Stimulated activated naive CD8-positive, alpha-beta T cell treated with anti-CD3 and anti-CD28 coated beads, Interleukin-15, amount 100 ng/mL, for 72 hours (primary cell): ENCODE measurements around the gene FAF2.
"Not testable (repeated sequence)": the region's sequence is repeated elsewhere in the genome, so short reads cannot be mapped to it uniquely, and the experiment has no call there.

Experiments
- ATAC-seq: fragments of 150-1000 bp; cut with Tn5 transposase; 2 replicates; pipeline ENCODE4 v1.10.0; 2021; ENCODE audit warnings: mild to moderate bottlenecking, moderate library complexity
- DNase-seq, 2 donors: peaks; one replicate each; pipeline ENCODE4 v3.0.0; 2021 to 2022
- H3K27ac Mint-ChIP-seq, 2 donors: one replicate each; pipeline ENCODE4 v1.8.0; 2022; ENCODE audit warnings: mild to moderate bottlenecking in 2 of 2, mixed read lengths in 2 of 2, moderate library complexity in 2 of 2
- H3K27me3 Mint-ChIP-seq: one replicate; pipeline ENCODE4 v1.8.0; 2022; ENCODE audit warnings: mixed read lengths
- H3K4me1 Mint-ChIP-seq: one replicate; pipeline ENCODE4 v1.8.0; 2022; ENCODE audit warnings: mild to moderate bottlenecking, mixed read lengths
- H3K4me3 Mint-ChIP-seq, 2 donors: one replicate each; pipeline ENCODE4 v1.8.0; 2022; ENCODE audit warnings: mild to moderate bottlenecking in 2 of 2, mixed read lengths in 2 of 2, moderate library complexity in 1 of 2
- H3K9me3 Mint-ChIP-seq, 2 donors: one replicate each; pipeline ENCODE4 v1.8.0; 2022; ENCODE audit warnings: mixed read lengths in 2 of 2

FAF2 gene

GRCh38 chr5:176469296-176469695 lies 21.1 kb downstream of the FAF2 start:
- no peak for ATAC-seq
- Mint-ChIP-seq H3K9me3 (no peaks in the 10 kb centered on the region), H3K27ac (no peak overlapping the region), H3K4me1 (peaks cover 6% of the 10 kb centered on the region), H3K27me3 (no peaks in the 10 kb centered on the region), H3K4me3 (no peak overlapping the region)
- no peak for DNase-seq

- H3K27ac Mint-ChIP-seq: no peak overlapping the region
- ATAC-seq: no peak
- H3K4me1 Mint-ChIP-seq: peaks cover 6% of the 10 kb centered on the region
- H3K4me3 Mint-ChIP-seq: no peak overlapping the region
- no peaks in the 10 kb centered on the region for H3K27me3 Mint-ChIP-seq
- DNase-seq: no peak
- H3K9me3 Mint-ChIP-seq: no peaks in the 10 kb centered on the region
Measured at GRCh38 chr5:176470539-176470938, 22.4 kb downstream of the FAF2 start.

- H3K4me1 Mint-ChIP-seq: peaks cover 6% of the 10 kb centered on the region
- H3K9me3 Mint-ChIP-seq: no peaks in the 10 kb centered on the region
- no peak overlapping the region for H3K27ac Mint-ChIP-seq
- no peak for ATAC-seq
- H3K27me3 Mint-ChIP-seq: no peaks in the 10 kb centered on the region
- no peak overlapping the region for H3K4me3 Mint-ChIP-seq
- no peak for DNase-seq
Measured at GRCh38 chr5:176471098-176471497, 22.9 kb downstream of the FAF2 start.

GRCh38 chr5:176473335-176474006 lies 25.3 kb downstream of the FAF2 start:
- no peak for ATAC-seq
- no peak overlapping the region for H3K4me3 Mint-ChIP-seq

GRCh38 chr5:176474476-176474875 lies 26.3 kb downstream of the FAF2 start:
- DNase-seq: no peak
- H3K4me3 Mint-ChIP-seq: no peak overlapping the region
- ATAC-seq: no peak
- no peaks in the 10 kb centered on the region for H3K9me3 Mint-ChIP-seq
- H3K27ac Mint-ChIP-seq: peak overlapping the region in 1 of 2 donors; percentile 46
- peaks cover 10% of the 10 kb centered on the region for H3K4me1 Mint-ChIP-seq
- H3K27me3 Mint-ChIP-seq: no peaks in the 10 kb centered on the region

More at GRCh38 chr5:176473335-176474006, 25.3 kb downstream of the FAF2 start:
- no peak for DNase-seq
- H3K27ac Mint-ChIP-seq: no peak overlapping the region
- H3K4me1 Mint-ChIP-seq: peaks cover 10% of the 10 kb centered on the region
- H3K27me3 Mint-ChIP-seq: no peaks in the 10 kb centered on the region
- no peaks in the 10 kb centered on the region for H3K9me3 Mint-ChIP-seq

- DNase-seq (no peak), ATAC-seq (no peak)
- H3K4me3 Mint-ChIP-seq: no peak overlapping the region
- H3K27ac Mint-ChIP-seq: no peak overlapping the region
- H3K4me1 Mint-ChIP-seq: peaks cover 25% of the 10 kb centered on the region
- H3K9me3 Mint-ChIP-seq: no peaks in the 10 kb centered on the region
- no peaks in the 10 kb centered on the region for H3K27me3 Mint-ChIP-seq
Measured at GRCh38 chr5:176481711-176482110, 33.5 kb downstream of the FAF2 start.

- no peak overlapping the region for H3K27ac Mint-ChIP-seq
- H3K9me3 Mint-ChIP-seq: no peaks in the 10 kb centered on the region
- no peak overlapping the region for H3K4me3 Mint-ChIP-seq
- ATAC-seq (no peak), DNase-seq (no peak)
- H3K27me3 Mint-ChIP-seq: no peaks in the 10 kb centered on the region
- H3K4me1 Mint-ChIP-seq: peaks cover 25% of the 10 kb centered on the region
Measured at GRCh38 chr5:176485176-176485575, 37.0 kb downstream of the FAF2 start.

GRCh38 chr5:176486189-176486757 lies 38.1 kb downstream of the FAF2 start:
- Mint-ChIP-seq H3K27me3 (no peaks in the 10 kb centered on the region), H3K9me3 (no peaks in the 10 kb centered on the region), H3K4me1 (peaks cover 25% of the 10 kb centered on the region), H3K4me3 (no peak overlapping the region), H3K27ac (peak overlapping the region in 1 of 2 donors; percentile 4)
- ATAC-seq (no peak), DNase-seq (no peak)

GRCh38 chr5:176487160-176487559 lies 39.0 kb downstream of the FAF2 start:
- not testable (repeated sequence) for H3K9me3 Mint-ChIP-seq, H3K27me3 Mint-ChIP-seq, DNase-seq, ATAC-seq, H3K27ac Mint-ChIP-seq, H3K4me3 Mint-ChIP-seq
- H3K4me1 Mint-ChIP-seq: peaks cover 17% of the 10 kb centered on the region

- Mint-ChIP-seq H3K4me3 (no peak overlapping the region), H3K9me3 (no peaks in the 10 kb centered on the region), H3K4me1 (peaks cover 5% of the 10 kb centered on the region), H3K27me3 (no peaks in the 10 kb centered on the region), H3K27ac (peak overlapping the region in 1 of 2 donors; percentile 73)
- DNase-seq (no peak), ATAC-seq (no peak)
Measured at GRCh38 chr5:176489077-176489476, 40.9 kb downstream of the FAF2 start.

GRCh38 chr5:176490301-176490700 lies 42.1 kb downstream of the FAF2 start:
- Mint-ChIP-seq H3K4me1 (no peaks in the 10 kb centered on the region), H3K27ac (peak overlapping the region; percentile 24 to 69), H3K9me3 (no peaks in the 10 kb centered on the region)

GRCh38 chr5:176491101-176491502 lies 42.9 kb downstream of the FAF2 start:
- H3K27ac Mint-ChIP-seq: no peak overlapping the region

More at GRCh38 chr5:176490301-176490700, 42.1 kb downstream of the FAF2 start:
- ATAC-seq (no peak), DNase-seq (no peak)
- Mint-ChIP-seq H3K4me3 (no peak overlapping the region), H3K27me3 (no peaks in the 10 kb centered on the region)

GRCh38 chr5:176491901-176492300 lies 43.7 kb downstream of the FAF2 start:
- Mint-ChIP-seq H3K9me3 (no peaks in the 10 kb centered on the region), H3K27me3 (no peaks in the 10 kb centered on the region), H3K4me3 (no peak overlapping the region), H3K4me1 (no peaks in the 10 kb centered on the region), H3K27ac (no peak overlapping the region)
- ATAC-seq: no peak
- DNase-seq: no peak

More at GRCh38 chr5:176491101-176491502, 42.9 kb downstream of the FAF2 start:
- Mint-ChIP-seq H3K27me3 (no peaks in the 10 kb centered on the region), H3K4me1 (no peaks in the 10 kb centered on the region), H3K9me3 (no peaks in the 10 kb centered on the region), H3K4me3 (no peak overlapping the region)
- ATAC-seq: no peak
- DNase-seq: no peak

- H3K4me1 Mint-ChIP-seq: no peaks in the 10 kb centered on the region
- DNase-seq (no peak), ATAC-seq (no peak)
- H3K4me3 Mint-ChIP-seq: no peak overlapping the region
- no peaks in the 10 kb centered on the region for H3K27me3 Mint-ChIP-seq
- peak overlapping the region in 1 of 2 donors; percentile 3 for H3K27ac Mint-ChIP-seq
- H3K9me3 Mint-ChIP-seq: no peaks in the 10 kb centered on the region
Measured at GRCh38 chr5:176492431-176492830, 44.2 kb downstream of the FAF2 start.

GRCh38 chr5:176497852-176498251 lies 49.7 kb downstream of the FAF2 start:
- no peak for ATAC-seq
- DNase-seq: no peak
- no peak overlapping the region for H3K27ac Mint-ChIP-seq

GRCh38 chr5:176499273-176499672 lies 51.1 kb downstream of the FAF2 start:
- H3K27me3 Mint-ChIP-seq: no peaks in the 10 kb centered on the region
- no peaks in the 10 kb centered on the region for H3K4me1 Mint-ChIP-seq
- H3K9me3 Mint-ChIP-seq: no peaks in the 10 kb centered on the region
- no peak for ATAC-seq
- H3K4me3 Mint-ChIP-seq: no peak overlapping the region
- DNase-seq: no peak
- H3K27ac Mint-ChIP-seq: peak overlapping the region in 1 of 2 donors; percentile 50

More at GRCh38 chr5:176497852-176498251, 49.7 kb downstream of the FAF2 start:
- Mint-ChIP-seq H3K4me1 (no peaks in the 10 kb centered on the region), H3K27me3 (no peaks in the 10 kb centered on the region), H3K9me3 (no peaks in the 10 kb centered on the region), H3K4me3 (no peak overlapping the region)
